ENCODE data around the gene MINDY3.

MINDY3 gene

DNA sequence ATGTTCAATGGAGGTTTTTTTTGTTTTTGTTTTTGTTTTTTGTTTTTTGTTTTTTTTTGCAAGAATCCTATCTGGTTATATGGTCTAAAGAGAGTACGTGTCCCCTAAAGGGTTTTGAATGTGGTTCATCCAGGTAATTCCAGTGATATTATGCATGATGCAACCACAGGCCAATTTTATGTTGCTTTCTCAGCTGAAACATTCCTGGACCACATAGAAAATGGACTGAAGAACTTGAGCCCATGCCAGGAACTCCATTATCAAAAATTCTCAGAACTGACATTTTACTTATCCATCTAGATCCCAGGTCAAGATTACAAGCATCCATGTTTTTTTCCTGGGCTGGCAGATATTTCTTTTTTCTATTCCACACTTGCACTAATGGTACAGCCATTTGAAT, 11.5 kb upstream of the MINDY3 start:
- no peaks in the 10 kb centered on the region for H3K9me3 ChIP-seq (ENCODE audit: insufficient read depth, low read length, severe bottlenecking)
- TF ChIP-seq, protein P1, sequence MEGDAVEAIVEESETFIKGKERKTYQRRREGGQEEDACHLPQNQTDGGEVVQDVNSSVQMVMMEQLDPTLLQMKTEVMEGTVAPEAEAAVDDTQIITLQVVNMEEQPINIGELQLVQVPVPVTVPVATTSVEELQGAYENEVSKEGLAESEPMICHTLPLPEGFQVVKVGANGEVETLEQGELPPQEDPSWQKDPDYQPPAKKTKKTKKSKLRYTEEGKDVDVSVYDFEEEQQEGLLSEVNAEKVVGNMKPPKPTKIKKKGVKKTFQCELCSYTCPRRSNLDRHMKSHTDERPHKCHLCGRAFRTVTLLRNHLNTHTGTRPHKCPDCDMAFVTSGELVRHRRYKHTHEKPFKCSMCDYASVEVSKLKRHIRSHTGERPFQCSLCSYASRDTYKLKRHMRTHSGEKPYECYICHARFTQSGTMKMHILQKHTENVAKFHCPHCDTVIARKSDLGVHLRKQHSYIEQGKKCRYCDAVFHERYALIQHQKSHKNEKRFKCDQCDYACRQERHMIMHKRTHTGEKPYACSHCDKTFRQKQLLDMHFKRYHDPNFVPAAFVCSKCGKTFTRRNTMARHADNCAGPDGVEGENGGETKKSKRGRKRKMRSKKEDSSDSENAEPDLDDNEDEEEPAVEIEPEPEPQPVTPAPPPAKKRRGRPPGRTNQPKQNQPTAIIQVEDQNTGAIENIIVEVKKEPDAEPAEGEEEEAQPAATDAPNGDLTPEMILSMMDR (IDR thresholded peaks at IDR 0.05; ENCODE audit: borderline replicate concordance, extremely low read depth, low read length, poor library complexity, severe bottlenecking) = no peak
- no peak for TF ChIP-seq EZH2 (IDR thresholded peaks at IDR 0.05; ENCODE audit: borderline replicate concordance, low read depth, low read length, severe bottlenecking)

DNA sequence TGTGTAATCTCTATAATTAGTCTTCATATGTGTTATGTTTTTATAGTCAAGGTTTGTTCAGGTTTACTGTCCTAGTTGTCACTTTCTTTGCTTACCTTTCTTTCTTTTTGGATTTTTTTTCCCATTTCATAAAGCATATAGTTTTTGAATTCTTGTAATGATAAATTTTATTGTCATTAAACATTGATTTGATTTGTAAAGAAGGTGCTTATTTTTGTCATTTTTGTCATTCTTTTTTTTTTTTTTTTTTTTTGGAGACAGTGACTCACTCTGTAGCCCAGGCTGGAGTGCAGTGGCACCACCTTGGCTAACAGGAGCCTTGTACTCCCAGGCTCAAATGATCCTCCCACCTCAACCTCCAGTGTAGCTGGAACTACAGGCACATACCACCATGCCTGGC, 9.6 kb upstream of the MINDY3 start:
- H3K36me3 ChIP-seq (ENCODE audit: insufficient read depth, low read length) = no peaks in the 10 kb centered on the region
- ATAC-seq (ENCODE audit: insufficient read depth, low read depth) (no peak), DNase-seq (no peak)
- no peaks in the 10 kb centered on the region for H3K4me1 ChIP-seq (ENCODE audit: insufficient read depth, low read length)
- H4K20me1 ChIP-seq (ENCODE audit: insufficient read depth, low read length) = no peaks in the 10 kb centered on the region
- H3K79me2 ChIP-seq (ENCODE audit: insufficient read depth, low read length) = no peaks in the 10 kb centered on the region
- no peak overlapping the region for H3K4me3 ChIP-seq (ENCODE audit: low read depth in 1 of 2, low read length in 2 of 2)
- no peaks in the 10 kb centered on the region for H3K9me3 ChIP-seq (ENCODE audit: insufficient read depth, low read length, severe bottlenecking)
- no peak overlapping the region for H3K4me2 ChIP-seq (ENCODE audit: insufficient read depth, low read length)
- H3K27ac ChIP-seq (ENCODE audit: low read length) = no peak overlapping the region
- TF ChIP-seq, protein P1 (IDR thresholded peaks at IDR 0.05; ENCODE audit: borderline replicate concordance, extremely low read depth, low read length, poor library complexity, severe bottlenecking) = no peak
- no peak for TF ChIP-seq EZH2 (IDR thresholded peaks at IDR 0.05; ENCODE audit: borderline replicate concordance, low read depth, low read length, severe bottlenecking)
- no peak overlapping the region for H3K9ac ChIP-seq (ENCODE audit: low read depth, low read length)
- peaks cover 15% of the 10 kb centered on the region for H3K27me3 ChIP-seq (ENCODE audit: insufficient read depth, low read length, poor library complexity)
- H2AFZ ChIP-seq (ENCODE audit: low read depth, low read length) = no peak overlapping the region

More for the DNA sequence above, 11.5 kb upstream of the MINDY3 start:
- DNase-seq (no peak), ATAC-seq (ENCODE audit: insufficient read depth, low read depth) (no peak)
- Histone ChIP-seq H3K27ac (ENCODE audit: low read length) (no peak overlapping the region), H3K4me2 (ENCODE audit: insufficient read depth, low read length) (no peak overlapping the region), H3K4me3 (ENCODE audit: low read depth in 1 of 2, low read length in 2 of 2) (no peak overlapping the region), H2AFZ (ENCODE audit: low read depth, low read length) (no peak overlapping the region), H3K9ac (ENCODE audit: low read depth, low read length) (no peak overlapping the region), H3K36me3 (ENCODE audit: insufficient read depth, low read length) (no peaks in the 10 kb centered on the region), H3K27me3 (ENCODE audit: insufficient read depth, low read length, poor library complexity) (peaks cover 15% of the 10 kb centered on the region), H3K4me1 (ENCODE audit: insufficient read depth, low read length) (no peaks in the 10 kb centered on the region), H4K20me1 (ENCODE audit: insufficient read depth, low read length) (no peaks in the 10 kb centered on the region), H3K79me2 (ENCODE audit: insufficient read depth, low read length) (no peaks in the 10 kb centered on the region)

DNA sequence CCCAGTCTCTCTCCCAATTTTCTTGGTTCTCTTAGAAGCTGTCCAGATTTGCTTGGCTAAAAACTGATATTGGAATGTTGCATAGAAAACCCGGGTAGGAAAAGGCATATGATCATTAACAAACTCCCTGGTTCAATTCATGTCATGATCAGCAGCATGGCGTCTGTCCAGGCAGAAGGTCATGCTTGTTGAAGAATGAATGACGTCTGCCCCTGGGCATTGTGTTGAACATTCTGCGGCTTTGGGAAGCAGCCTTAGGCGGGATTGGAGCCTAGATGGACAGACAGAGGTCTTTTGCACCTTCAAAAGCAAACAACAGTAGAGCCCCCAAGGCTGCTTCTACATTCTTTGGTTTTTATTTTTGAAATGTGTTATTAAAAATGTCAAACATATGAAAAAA, 7.7 kb upstream of the MINDY3 start:
- H4K20me1 ChIP-seq (ENCODE audit: insufficient read depth, low read length) = no peaks in the 10 kb centered on the region
- no peaks in the 10 kb centered on the region for H3K9me3 ChIP-seq (ENCODE audit: insufficient read depth, low read length, severe bottlenecking)
- H3K4me3 ChIP-seq (ENCODE audit: low read depth in 1 of 2, low read length in 2 of 2) = no peak overlapping the region
- no peak overlapping the region for H3K27ac ChIP-seq (ENCODE audit: low read length)
- no peaks in the 10 kb centered on the region for H3K4me1 ChIP-seq (ENCODE audit: insufficient read depth, low read length)
- no peak for TF ChIP-seq EZH2 (IDR thresholded peaks at IDR 0.05; ENCODE audit: borderline replicate concordance, low read depth, low read length, severe bottlenecking)
- TF ChIP-seq, protein P1 (IDR thresholded peaks at IDR 0.05; ENCODE audit: borderline replicate concordance, extremely low read depth, low read length, poor library complexity, severe bottlenecking) = no peak
- ATAC-seq (ENCODE audit: insufficient read depth, low read depth) = no peak
- no peaks in the 10 kb centered on the region for H3K36me3 ChIP-seq (ENCODE audit: insufficient read depth, low read length)
- H3K27me3 ChIP-seq (ENCODE audit: insufficient read depth, low read length, poor library complexity) = peaks cover 15% of the 10 kb centered on the region
- H3K79me2 ChIP-seq (ENCODE audit: insufficient read depth, low read length) = no peaks in the 10 kb centered on the region
- no peak for DNase-seq
- H3K9ac ChIP-seq (ENCODE audit: low read depth, low read length) = no peak overlapping the region
- H2AFZ ChIP-seq (ENCODE audit: low read depth, low read length) = no peak overlapping the region
- no peak overlapping the region for H3K4me2 ChIP-seq (ENCODE audit: insufficient read depth, low read length)

DNA sequence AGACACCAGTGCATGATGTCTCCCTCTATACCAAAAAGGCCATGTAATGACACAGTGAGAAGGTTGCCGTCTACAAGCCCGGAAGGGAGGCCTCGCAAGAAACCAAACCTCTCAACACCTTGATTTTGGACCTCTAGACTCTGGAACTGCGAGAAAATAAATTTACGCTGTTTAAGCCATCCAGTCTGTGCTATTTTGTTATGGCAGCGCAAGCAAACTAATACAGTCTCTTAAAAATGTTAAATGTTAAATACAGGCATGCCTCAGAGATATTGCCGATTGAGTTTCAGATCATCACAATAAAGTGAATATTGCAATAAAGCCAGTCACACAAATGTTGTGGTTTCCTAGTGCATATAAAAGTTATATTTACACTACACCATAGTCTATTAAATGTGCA, 5.0 kb upstream of the MINDY3 start:
- Histone ChIP-seq H3K79me2 (ENCODE audit: insufficient read depth, low read length) (peaks cover 6% of the 10 kb centered on the region), H3K4me3 (ENCODE audit: low read depth in 1 of 2, low read length in 2 of 2) (no peak overlapping the region), H3K9ac (ENCODE audit: low read depth, low read length) (no peak overlapping the region), H3K27me3 (ENCODE audit: insufficient read depth, low read length, poor library complexity) (peaks cover 7% of the 10 kb centered on the region), H3K4me2 (ENCODE audit: insufficient read depth, low read length) (no peak overlapping the region), H3K9me3 (ENCODE audit: insufficient read depth, low read length, severe bottlenecking) (no peaks in the 10 kb centered on the region), H3K4me1 (ENCODE audit: insufficient read depth, low read length) (peaks cover 11% of the 10 kb centered on the region), H3K27ac (ENCODE audit: low read length) (no peak overlapping the region), H3K36me3 (ENCODE audit: insufficient read depth, low read length) (no peaks in the 10 kb centered on the region), H4K20me1 (ENCODE audit: insufficient read depth, low read length) (no peaks in the 10 kb centered on the region), H2AFZ (ENCODE audit: low read depth, low read length) (no peak overlapping the region)
- TF ChIP-seq, protein P1 (IDR thresholded peaks at IDR 0.05; ENCODE audit: borderline replicate concordance, extremely low read depth, low read length, poor library complexity, severe bottlenecking) = no peak
- no peak for TF ChIP-seq EZH2 (IDR thresholded peaks at IDR 0.05; ENCODE audit: borderline replicate concordance, low read depth, low read length, severe bottlenecking)
- no peak for ATAC-seq (ENCODE audit: insufficient read depth, low read depth)
- no peak for DNase-seq
